K562 (cell line): ENCODE results near the gene ZNF837. TPM values are rescaled to one million over a fixed set of nuclear protein-coding genes. Genes with fewer than 3 reads are reported as not detected.

Source experiments
- ELF1 ChIP-seq: fragments of 200-800 bp; sonication (Bioruptor generic); IDR thresholded peaks from 2 replicates; pipeline ENCODE4 v1.6.1; 2016; ENCODE audit warnings: missing genetic modification characterization, missing compliant biosample characterization
- ETV5 ChIP-seq: sonication (generic); formaldehyde crosslinking; IDR thresholded peaks from 2 replicates; pipeline ENCODE4 v1.4.0; 2020; ENCODE audit warnings: low read depth, mild to moderate bottlenecking, missing genetic modification reagents
- GATAD2A ChIP-seq: fragments of 450-650 bp; IDR thresholded peaks from 2 replicates; pipeline ENCODE4 v1.6.1; 2017
- HMBOX1 ChIP-seq: sonication (generic); IDR thresholded peaks from 2 replicates; pipeline ENCODE4 v1.6.1; 2016
- IFI16 ChIP-seq: fragments of 250-450 bp; sonication (Bioruptor Pico); IDR thresholded peaks from 2 replicates; pipeline ENCODE4 v2.1.2; 2022; ENCODE audit warnings: mild to moderate bottlenecking, inconsistent platforms
- ILF3 ChIP-seq: fragments of 450-650 bp; IDR thresholded peaks from 2 replicates; pipeline ENCODE4 v1.6.1; 2018; ENCODE audit warnings: antibody characterized with exemption, mild to moderate bottlenecking, moderate library complexity, borderline replicate concordance
- MCM3 ChIP-seq: fragments of 450-650 bp; IDR thresholded peaks from 2 replicates; pipeline ENCODE4 v1.6.1; 2016
- PHB2 ChIP-seq: fragments of 450-650 bp; IDR thresholded peaks from 2 replicates; pipeline ENCODE4 v1.6.1; 2017; ENCODE audit warnings: low read depth
- POLR2B ChIP-seq: fragments of 450-650 bp; IDR thresholded peaks from 2 replicates; pipeline ENCODE4 v1.6.1; 2018; ENCODE audit warnings: low read depth; ENCODE audit not compliant: partially characterized antibody
- PPARD ChIP-seq: fragments of 250-450 bp; sonication (Bioruptor Pico); IDR thresholded peaks from 2 replicates; pipeline ENCODE4 v1.8.0; 2022; ENCODE audit warnings: inconsistent platforms, mild to moderate bottlenecking, moderate library complexity
- REST ChIP-seq, 2 experiments: fragments of 450-650 bp; formaldehyde crosslinking in 1 of 2; IDR thresholded peaks; 2 replicates each; pipeline versions ENCODE4 v1.4.0 to v1.6.1; 2014 to 2020; ENCODE audit warnings: mild to moderate bottlenecking in 2 of 2, borderline replicate concordance in 1 of 2, low read depth in 1 of 2
- SMAD4 ChIP-seq: fragments of 250-450 bp; sonication (Bioruptor Pico); conservative IDR thresholded peaks from 2 replicates; pipeline ENCODE4 v1.8.0; 2021; ENCODE audit warnings: inconsistent platforms, mild to moderate bottlenecking, moderate library complexity
- SPI1 ChIP-seq: IDR thresholded peaks from 2 replicates; pipeline ENCODE4 v1.6.1; 2011; ENCODE audit warnings: low read depth, low read length, control low read depth, borderline replicate concordance
- VEZF1 ChIP-seq: fragments of 200-800 bp; sonication (Bioruptor generic); IDR thresholded peaks from 2 replicates; pipeline ENCODE4 v1.6.1; 2017; ENCODE audit warnings: missing genetic modification characterization, missing compliant biosample characterization
- ZNF316 ChIP-seq: fragments of 450-650 bp; IDR thresholded peaks from 2 replicates; pipeline ENCODE4 v1.6.1; 2016
- ZNF324 ChIP-seq: fragments of 250-450 bp; sonication (Bioruptor Pico); IDR thresholded peaks from 2 replicates; pipeline ENCODE4 v1.4.0; 2020; ENCODE audit warnings: mild to moderate bottlenecking
- ZNF408 ChIP-seq: fragments of 250-450 bp; sonication (Bioruptor Pico); IDR thresholded peaks from 2 replicates; pipeline ENCODE4 v1.4.0; 2020; ENCODE audit warnings: low read depth, mild to moderate bottlenecking, moderate library complexity
- ZNF436 ChIP-seq: fragments of 250-450, 450-650 bp; sonication (Bioruptor Pico); formaldehyde crosslinking; IDR thresholded peaks from 2 replicates; pipeline ENCODE4 v1.7.0; 2020; ENCODE audit warnings: mild to moderate bottlenecking
- ZNF77 ChIP-seq: fragments of 250-450 bp; sonication (Bioruptor Pico); IDR thresholded peaks from 2 replicates; pipeline ENCODE4 v1.5.0; 2020
- ZNF830 ChIP-seq: fragments of 250-450 bp; sonication (Bioruptor Pico); IDR thresholded peaks from 2 replicates; pipeline ENCODE4 v1.5.0; 2021; ENCODE audit warnings: mild to moderate bottlenecking
- polyA plus RNA-seq, 8 experiments: library from polyadenylated mRNA; depleted of rRNA in 4 of 8; stranded (reverse) in 5 of 8; unstranded in 3 of 8; fragments of >200 nt; fragmentation: Nextera tagmentation in 2 of 8; fragmentation: Illumina TruSeq in 1 of 8; extraction: Ambion mirVana in 2 of 8; extraction: Trizol in 1 of 8; gene quantifications; 2 replicates each; pipeline versions ENCODE4 v1.2.1 to v1.2.3, GENCODE V29; 2011 to 2014; ENCODE audit warnings: inconsistent platforms in 1 of 8, missing spikeins in 1 of 8
- total RNA-seq, 7 experiments: library from RNA; depleted of rRNA in 6 of 7; stranded (reverse); fragments of >200 nt in 6 of 7; fragmentation: Illumina TruSeq in 2 of 7; extraction: Trizol in 2 of 7; gene quantifications; 2 replicates each; pipeline versions ENCODE4 v1.2.1 to v1.2.3, GENCODE V29; 2011 to 2021; ENCODE audit warnings: low replicate concordance in 1 of 7

ZNF837 gene
- total and polyA plus RNA-seq, 9 of the 15 experiments (the other 6 are each of a cell fraction or from before 2014, with no cell fraction given), result 0.11 to 2.1 (median 0.57) TPM; not detected in 4

GRCh38 chr19:58395220-58395978 lies 14.6 kb upstream of the ZNF837 start, which contains the start of gene RNF225 (continued):
- TF ChIP-seq REST (IDR thresholded peaks at IDR 0.05; ENCODE audit: borderline replicate concordance) (no peak), REST (CRISPR knock-in tag; IDR thresholded peaks at IDR 0.05; ENCODE audit: low read depth) (no peak), ZNF408 (CRISPR knock-in tag) (no peak), ZNF324 (CRISPR knock-in tag) (peak; percentile 37; the same call in 1 of the 2 replicates), VEZF1 (CRISPR knock-in tag) (peak; percentile 13), ZNF830 (CRISPR knock-in tag) (no peak), GATAD2A (no peak), ETV5 (no peak), ILF3 (peak; percentile 86; the same call in 1 of the 2 replicates), ZNF436 (CRISPR knock-in tag) (no peak), SPI1 (no peak), POLR2B (peak; percentile 69), ELF1 (tag) (no peak), SMAD4 (CRISPR knock-in tag) (no peak), MCM3 (no peak), ZNF77 (CRISPR knock-in tag) (0 out of 2 replicates have a peak, but pooled peaks have one; percentile 47), PHB2 (no peak), IFI16 (CRISPR knock-in tag) (no peak), PPARD (no peak), HMBOX1 (no peak), ZNF316 (no peak)
